Heart left ventricle (tissue), 13 donors: ENCODE measurements around the gene ABLIM1.

ENCODE experiments used
- POLR2A ChIP-seq, 2 donors: fragments of 450-650 bp; IDR thresholded peaks; one replicate each; pipeline ENCODE4 v1.6.1; 2017; ENCODE audit warnings: antibody characterized with exemption in 2 of 2, mild to moderate bottlenecking in 2 of 2, moderate library complexity in 2 of 2
- TF ChIP-seq, protein P1 (sequence below), 12 donors: fragments of 200-600 bp; sonication (generic) in 4 of 12; IDR thresholded peaks; one replicate each; pipeline versions ENCODE4 v1.5.0 to v1.8.0; 2018 to 2022; ENCODE audit warnings: antibody characterized with exemption in 12 of 12, mild to moderate bottlenecking in 5 of 12
- donor health status: ischemic (EF 13 %, LVEDD 7.1; RV severe dilation, severe dysfunction).
- donor health status: DM: no; HTN: yes; CAD: no.
- donor health status: DM: no; HTN: no; CAD: no.
- donor health status: ischemic (EF 25% LVEDD 6.9; RV normal size, moderate dysfunction).
- donor health status: ischemic (EF 25% LVEDD 5.7; RV mildly dilated, moderate dysfunction).
- donor health status: ischemic (EF 35%, LVEDD 5.7; RV mildly dilated, moderate dysfunction).
- donor health status: nonischemic (EF 11% LVEDD 7.7; RV severe dilation, severe dysfunction).
- donor health status: DM: yes; HTN: yes; CAD: no.
- donor health status: PGD.
- donor health status: ischemic (EF 29% LVEDD 5.4; RV normal size, mild dysfunction).
- donor health status: nonischemic (EF 23%, LVEDD 6.1; RV moderate dilation, normal function).

- TF ChIP-seq POLR2A (IDR thresholded peaks at IDR 0.05), result no peak
- TF ChIP-seq, protein P1, sequence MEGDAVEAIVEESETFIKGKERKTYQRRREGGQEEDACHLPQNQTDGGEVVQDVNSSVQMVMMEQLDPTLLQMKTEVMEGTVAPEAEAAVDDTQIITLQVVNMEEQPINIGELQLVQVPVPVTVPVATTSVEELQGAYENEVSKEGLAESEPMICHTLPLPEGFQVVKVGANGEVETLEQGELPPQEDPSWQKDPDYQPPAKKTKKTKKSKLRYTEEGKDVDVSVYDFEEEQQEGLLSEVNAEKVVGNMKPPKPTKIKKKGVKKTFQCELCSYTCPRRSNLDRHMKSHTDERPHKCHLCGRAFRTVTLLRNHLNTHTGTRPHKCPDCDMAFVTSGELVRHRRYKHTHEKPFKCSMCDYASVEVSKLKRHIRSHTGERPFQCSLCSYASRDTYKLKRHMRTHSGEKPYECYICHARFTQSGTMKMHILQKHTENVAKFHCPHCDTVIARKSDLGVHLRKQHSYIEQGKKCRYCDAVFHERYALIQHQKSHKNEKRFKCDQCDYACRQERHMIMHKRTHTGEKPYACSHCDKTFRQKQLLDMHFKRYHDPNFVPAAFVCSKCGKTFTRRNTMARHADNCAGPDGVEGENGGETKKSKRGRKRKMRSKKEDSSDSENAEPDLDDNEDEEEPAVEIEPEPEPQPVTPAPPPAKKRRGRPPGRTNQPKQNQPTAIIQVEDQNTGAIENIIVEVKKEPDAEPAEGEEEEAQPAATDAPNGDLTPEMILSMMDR (IDR thresholded peaks at IDR 0.05), result no peak
Observed at GRCh38 chr10:114393886-114394285, 264.2 kb downstream of the ABLIM1 start.
